ENCODE results near the gene KLF7.

KLF7 gene

DNA sequence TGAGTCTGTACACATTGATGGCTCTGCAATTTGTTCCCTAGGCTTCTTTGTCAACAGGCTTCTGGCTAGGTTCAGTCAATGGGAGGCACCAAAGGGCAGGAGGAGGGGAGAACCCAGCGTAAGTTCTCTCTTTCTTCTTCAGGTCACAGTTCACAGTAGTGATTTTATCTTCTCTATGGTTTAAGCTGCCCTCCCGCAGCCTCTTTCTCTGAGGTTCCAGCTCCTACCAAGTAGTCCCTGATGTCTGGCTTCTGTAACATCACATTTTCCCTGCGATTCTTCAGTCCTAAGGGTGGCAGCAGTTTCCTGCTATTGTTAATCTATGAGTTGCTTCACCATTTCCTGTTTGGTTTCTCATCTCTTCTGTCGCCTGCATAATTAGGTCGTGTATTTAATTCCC is 119.0 kb downstream of the KLF7 start:
- H4K20me1 ChIP-seq (ENCODE audit: control insufficient read depth, insufficient read depth, low read depth, low read length) = no peaks in the 10 kb centered on the region
- H3K27ac ChIP-seq (ENCODE audit: low read depth, low read length) = no peak overlapping the region
- TF ChIP-seq, protein P1, sequence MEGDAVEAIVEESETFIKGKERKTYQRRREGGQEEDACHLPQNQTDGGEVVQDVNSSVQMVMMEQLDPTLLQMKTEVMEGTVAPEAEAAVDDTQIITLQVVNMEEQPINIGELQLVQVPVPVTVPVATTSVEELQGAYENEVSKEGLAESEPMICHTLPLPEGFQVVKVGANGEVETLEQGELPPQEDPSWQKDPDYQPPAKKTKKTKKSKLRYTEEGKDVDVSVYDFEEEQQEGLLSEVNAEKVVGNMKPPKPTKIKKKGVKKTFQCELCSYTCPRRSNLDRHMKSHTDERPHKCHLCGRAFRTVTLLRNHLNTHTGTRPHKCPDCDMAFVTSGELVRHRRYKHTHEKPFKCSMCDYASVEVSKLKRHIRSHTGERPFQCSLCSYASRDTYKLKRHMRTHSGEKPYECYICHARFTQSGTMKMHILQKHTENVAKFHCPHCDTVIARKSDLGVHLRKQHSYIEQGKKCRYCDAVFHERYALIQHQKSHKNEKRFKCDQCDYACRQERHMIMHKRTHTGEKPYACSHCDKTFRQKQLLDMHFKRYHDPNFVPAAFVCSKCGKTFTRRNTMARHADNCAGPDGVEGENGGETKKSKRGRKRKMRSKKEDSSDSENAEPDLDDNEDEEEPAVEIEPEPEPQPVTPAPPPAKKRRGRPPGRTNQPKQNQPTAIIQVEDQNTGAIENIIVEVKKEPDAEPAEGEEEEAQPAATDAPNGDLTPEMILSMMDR (IDR thresholded peaks at IDR 0.05; ENCODE audit: low read depth, low read length, poor library complexity, severe bottlenecking) = no peak
- no peak for TF ChIP-seq EZH2phosphoT487 (IDR thresholded peaks at IDR 0.05; ENCODE audit: borderline replicate concordance, low read length)
- H3K79me2 ChIP-seq (ENCODE audit: control insufficient read depth, low read length) = no peaks in the 10 kb centered on the region
- H3K4me1 ChIP-seq (ENCODE audit: control insufficient read depth, low read length) = no peaks in the 10 kb centered on the region
- H3K4me2 ChIP-seq (ENCODE audit: low read length) = no peak overlapping the region
- H3K4me3 ChIP-seq (ENCODE audit: low read length) = no peak overlapping the region
- no peaks in the 10 kb centered on the region for H3K36me3 ChIP-seq (ENCODE audit: control insufficient read depth, low read length)
- no peaks in the 10 kb centered on the region for H3K9me2 ChIP-seq (replicated peaks; ENCODE audit: control insufficient read depth, low read length)
- no peaks in the 10 kb centered on the region for H3K9me3 ChIP-seq (ENCODE audit: control insufficient read depth, insufficient read depth, low read length)
- H3F3A ChIP-seq (ENCODE audit: control insufficient read depth, insufficient read depth) = no peaks in the 10 kb centered on the region
- no peaks in the 10 kb centered on the region; the same call in 1 of the 2 replicates for H3K27me3 ChIP-seq (ENCODE audit: control insufficient read depth, low read length)

DNA sequence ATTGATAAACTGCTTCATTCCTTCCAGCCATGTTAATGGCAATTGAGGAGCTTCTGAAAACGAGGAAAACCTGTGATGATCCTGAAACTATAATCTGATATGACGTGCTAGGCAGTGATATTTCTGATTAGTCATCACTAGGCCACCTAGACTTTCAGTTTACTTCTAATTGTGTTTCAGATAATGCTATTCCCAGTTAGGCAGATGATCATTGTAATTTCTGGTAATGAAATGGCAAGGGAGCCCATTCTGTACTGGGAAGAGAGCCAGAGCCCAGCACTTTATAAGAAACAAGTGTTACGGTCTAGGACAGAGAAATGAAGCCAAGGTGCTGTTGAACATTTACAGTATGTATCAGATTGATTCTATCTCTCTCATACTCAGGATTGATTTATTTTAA is 120.2 kb downstream of the KLF7 start:
- no peak for TF ChIP-seq EZH2phosphoT487 (IDR thresholded peaks at IDR 0.05; ENCODE audit: borderline replicate concordance, low read length)
- TF ChIP-seq, protein P1 (IDR thresholded peaks at IDR 0.05; ENCODE audit: low read depth, low read length, poor library complexity, severe bottlenecking) = no peak
- Histone ChIP-seq H3K4me2 (ENCODE audit: low read length) (no peak overlapping the region), H3K27ac (ENCODE audit: low read depth, low read length) (no peak overlapping the region), H3K79me2 (ENCODE audit: control insufficient read depth, low read length) (no peaks in the 10 kb centered on the region), H3K9me3 (ENCODE audit: control insufficient read depth, insufficient read depth, low read length) (no peaks in the 10 kb centered on the region), H3K4me1 (ENCODE audit: control insufficient read depth, low read length) (no peaks in the 10 kb centered on the region), H3K36me3 (ENCODE audit: control insufficient read depth, low read length) (no peaks in the 10 kb centered on the region), H3K9me2 (replicated peaks; ENCODE audit: control insufficient read depth, low read length) (no peaks in the 10 kb centered on the region), H4K20me1 (ENCODE audit: control insufficient read depth, insufficient read depth, low read depth, low read length) (no peaks in the 10 kb centered on the region), H3K27me3 (ENCODE audit: control insufficient read depth, low read length) (no peaks in the 10 kb centered on the region; the same call in 1 of the 2 replicates), H3K4me3 (ENCODE audit: low read length) (no peak overlapping the region), H3F3A (ENCODE audit: control insufficient read depth, insufficient read depth) (no peaks in the 10 kb centered on the region)

DNA sequence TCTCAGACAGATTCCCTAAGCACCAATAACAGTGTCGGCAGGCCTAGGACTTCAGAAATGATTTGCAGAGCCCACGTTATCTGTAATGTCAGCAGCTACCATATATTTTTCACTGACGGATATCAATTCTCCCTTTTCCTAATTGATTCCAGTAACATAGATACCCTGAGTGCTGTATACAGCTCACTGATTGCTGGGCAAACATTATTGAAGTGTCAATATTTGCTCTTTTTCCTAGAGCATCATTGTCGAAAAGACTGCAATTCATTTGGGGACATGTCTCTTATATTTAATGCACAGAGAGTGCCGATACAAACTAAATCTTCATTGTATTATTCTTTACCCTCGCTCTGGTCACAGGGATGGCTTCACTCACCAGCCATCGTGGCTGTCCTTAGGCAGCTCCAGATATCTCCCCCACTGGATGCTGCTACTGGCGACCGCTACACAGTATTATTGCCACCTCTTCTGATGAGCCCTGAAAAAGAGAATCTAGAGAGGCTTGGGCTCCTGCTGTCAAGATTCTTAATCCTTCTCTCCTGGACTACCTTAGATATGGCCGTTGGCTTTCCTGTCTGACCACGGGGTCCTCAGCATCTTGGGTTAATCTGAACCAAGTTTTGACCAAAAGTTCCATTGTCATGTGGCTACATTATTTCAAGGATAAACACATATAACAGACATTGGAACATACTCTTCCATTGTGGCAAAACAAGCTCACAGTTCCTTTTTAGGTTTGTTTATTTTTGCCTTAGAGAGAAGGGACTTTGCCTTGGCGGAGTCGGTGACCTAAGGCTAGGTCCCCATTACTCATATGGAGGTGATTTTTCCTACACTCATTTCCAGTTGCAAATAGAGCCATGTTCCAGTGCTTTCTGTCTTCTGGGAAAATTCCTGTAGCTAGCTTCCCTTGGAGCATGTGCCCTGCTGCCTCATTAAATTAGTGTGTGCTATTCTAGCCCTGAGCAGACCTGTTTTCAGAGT is 121.1 kb downstream of the KLF7 start:
- Histone ChIP-seq H3K4me1 (ENCODE audit: control insufficient read depth, low read length) (no peaks in the 10 kb centered on the region), H3K4me3 (ENCODE audit: low read length) (no peak overlapping the region), H4K20me1 (ENCODE audit: control insufficient read depth, insufficient read depth, low read depth, low read length) (no peaks in the 10 kb centered on the region), H3K4me2 (ENCODE audit: low read length) (no peak overlapping the region), H3K9me3 (ENCODE audit: control insufficient read depth, insufficient read depth, low read length) (no peaks in the 10 kb centered on the region), H3K36me3 (ENCODE audit: control insufficient read depth, low read length) (no peaks in the 10 kb centered on the region), H3K27me3 (ENCODE audit: control insufficient read depth, low read length) (no peaks in the 10 kb centered on the region; the same call in 1 of the 2 replicates), H3F3A (ENCODE audit: control insufficient read depth, insufficient read depth) (no peaks in the 10 kb centered on the region), H3K27ac (ENCODE audit: low read depth, low read length) (no peak overlapping the region), H3K79me2 (ENCODE audit: control insufficient read depth, low read length) (no peaks in the 10 kb centered on the region), H3K9me2 (replicated peaks; ENCODE audit: control insufficient read depth, low read length) (no peaks in the 10 kb centered on the region)
- TF ChIP-seq EZH2phosphoT487 (IDR thresholded peaks at IDR 0.05; ENCODE audit: borderline replicate concordance, low read length) = no peak
- TF ChIP-seq, protein P1 (IDR thresholded peaks at IDR 0.05; ENCODE audit: low read depth, low read length, poor library complexity, severe bottlenecking) = no peak

Measured in DOHH2 (cell line).